Hepatocyte (in vitro differentiated cells): ENCODE measurements around the gene ST6GAL1. TPM values are rescaled to one million over a fixed set of nuclear protein-coding genes. Genes with fewer than 3 reads are reported as not detected.

Experiments
- DNase-seq: peaks from one replicate; pipeline ENCODE4 v3.0.0-alpha.2; 2016; ENCODE audit warnings: low spot score
- H2AFZ ChIP-seq: fragments of 200-600 bp; sonication (generic); 2 replicates; pipeline ENCODE4 v1.6.0; 2016; ENCODE audit warnings: antibody characterized with exemption, mild to moderate bottlenecking
- H3K27ac ChIP-seq: fragments of 200-600 bp; sonication (generic); 2 replicates; pipeline ENCODE4 v1.5.1; 2016; ENCODE audit warnings: mild to moderate bottlenecking
- H3K27me3 ChIP-seq: fragments of 200-600 bp; sonication (generic); 2 replicates; pipeline ENCODE4 v1.6.1; 2016
- H3K36me3 ChIP-seq: fragments of 200-600 bp; sonication (generic); replicated peaks from 2 replicates; pipeline ENCODE4 v1.5.1; 2016; ENCODE audit warnings: low read depth; ENCODE audit not compliant: insufficient read depth
- H3K4me1 ChIP-seq: fragments of 200-600 bp; sonication (generic); 2 replicates; pipeline ENCODE4 v1.5.1; 2016; ENCODE audit warnings: mild to moderate bottlenecking, moderate library complexity; ENCODE audit not compliant: insufficient read depth
- H3K4me2 ChIP-seq: fragments of 200-600 bp; sonication (generic); 2 replicates; pipeline ENCODE4 v1.6.0; 2016
- H3K4me3 ChIP-seq: fragments of 200-600 bp; sonication (generic); 2 replicates; pipeline ENCODE4 v1.5.1; 2016; ENCODE audit warnings: mild to moderate bottlenecking
- H3K79me2 ChIP-seq: fragments of 200-600 bp; sonication (generic); 2 replicates; pipeline ENCODE4 v1.6.0; 2017; ENCODE audit warnings: mild to moderate bottlenecking
- H3K9me2 ChIP-seq: fragments of 200-600 bp; sonication (generic); replicated peaks from 2 replicates; pipeline ENCODE4 v1.6.0; 2017; ENCODE audit warnings: mild to moderate bottlenecking; ENCODE audit not compliant: insufficient read depth
- H3K9me3 ChIP-seq: fragments of 200-600 bp; sonication (generic); 2 replicates; pipeline ENCODE4 v1.5.1; 2016; ENCODE audit warnings: low read depth, mild to moderate bottlenecking
- H4K20me1 ChIP-seq: fragments of 200-600 bp; sonication (generic); 2 replicates; pipeline ENCODE4 v1.6.0; 2016; ENCODE audit warnings: mild to moderate bottlenecking; ENCODE audit not compliant: insufficient read depth, poor library complexity, severe bottlenecking
- CTCF ChIP-seq: fragments of 200-600 bp; sonication (generic); IDR thresholded peaks from 2 replicates; pipeline ENCODE4 v1.5.1; 2016; ENCODE audit warnings: antibody characterized with exemption, mild to moderate bottlenecking; ENCODE audit not compliant: poor library complexity
- EZH2 ChIP-seq: fragments of 200-600 bp; sonication (generic); IDR thresholded peaks from 2 replicates; pipeline ENCODE4 v1.6.1; 2016; ENCODE audit warnings: antibody characterized with exemption, mild to moderate bottlenecking, borderline replicate concordance
- EZH2phosphoT487 ChIP-seq: fragments of 200-600 bp; sonication (generic); IDR thresholded peaks from one replicate; pipeline ENCODE4 v1.6.1; 2018; ENCODE audit warnings: antibody characterized with exemption, mild to moderate bottlenecking, low read depth, moderate library complexity; ENCODE audit not compliant: unreplicated experiment, severe bottlenecking
- WGBS: methylation state at CpG from one replicate; pipeline ENCODE4 v1.1.6; 2016; ENCODE audit warnings: low lambda C conversion rate; ENCODE audit errors: missing lambda C conversion rate; 5-methylcytosine and 5-hydroxymethylcytosine counted together
- polyA plus RNA-seq: library from polyadenylated mRNA; unstranded; fragments of >200 nt; fragmentation: Nextera tagmentation; extraction: Ambion mirVana; gene quantifications from 2 replicates; pipeline ENCODE4 v1.2.1, GENCODE V29; 2016
- total RNA-seq: library from RNA; depleted of rRNA; stranded (reverse); fragments of >200 nt; gene quantifications from 2 replicates; pipeline ENCODE4 v1.2.3, GENCODE V29; 2014

The ST6GAL1 gene
- total and polyA plus RNA-seq, 2 experiments from 2014 or later: 57.5 to 109 TPM

DNA sequence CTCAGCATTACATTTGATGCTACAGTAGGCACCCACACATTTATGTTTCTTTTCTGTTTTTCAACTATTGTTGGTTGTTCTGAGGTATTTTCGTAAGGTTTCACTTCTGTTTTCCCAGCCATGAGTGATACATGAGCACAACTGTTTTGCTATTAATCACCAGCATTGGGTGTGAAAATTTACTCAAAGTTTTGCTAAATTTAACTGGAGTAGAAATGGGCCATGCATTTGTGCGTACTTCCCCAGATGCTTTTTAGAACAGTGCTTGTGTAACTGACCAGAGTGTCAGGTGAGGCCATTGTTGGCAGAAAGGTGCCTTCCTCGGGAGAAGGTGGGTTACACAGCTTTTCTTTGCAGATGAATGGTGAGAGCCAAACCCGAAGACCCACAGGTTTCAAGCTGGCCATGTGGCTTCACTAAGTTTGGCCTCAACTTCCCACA, 70.4 kb downstream of the ST6GAL1 start:
- DNase-seq: no peak
- TF ChIP-seq CTCF: no peak
- TF ChIP-seq EZH2phosphoT487: no peak
- no peak for TF ChIP-seq EZH2
- H4K20me1 ChIP-seq: no peaks in the 10 kb centered on the region
- no peak overlapping the region for H3K27ac ChIP-seq
- no peaks in the 10 kb centered on the region for H3K79me2 ChIP-seq
- no peaks in the 10 kb centered on the region for H3K4me1 ChIP-seq
- H3K36me3 ChIP-seq: no peaks in the 10 kb centered on the region
- no peak overlapping the region for H2AFZ ChIP-seq
- no peaks in the 10 kb centered on the region for H3K9me3 ChIP-seq
- H3K9me2 ChIP-seq: no peaks in the 10 kb centered on the region
- H3K27me3 ChIP-seq: no peaks in the 10 kb centered on the region
- 96% methylated on average over 4 of the region's 4 CpGs for WGBS
- H3K4me2 ChIP-seq: no peak overlapping the region
- no peak overlapping the region for H3K4me3 ChIP-seq

GRCh38 chr3:187002915-187003314, 72.6 kb downstream of the ST6GAL1 start:
- no peaks in the 10 kb centered on the region for H3K36me3 ChIP-seq
- no peak overlapping the region for H2AFZ ChIP-seq
- H3K27ac ChIP-seq: no peak overlapping the region
- H3K4me1 ChIP-seq: no peaks in the 10 kb centered on the region
- 97% methylated on average over 4 of the region's 4 CpGs for whole genome bisulfite sequencing
- no peaks in the 10 kb centered on the region for H3K9me2 ChIP-seq
- no peak for DNase-seq
- H3K27me3 ChIP-seq: no peaks in the 10 kb centered on the region
- H3K79me2 ChIP-seq: no peaks in the 10 kb centered on the region
- TF ChIP-seq CTCF (no peak), EZH2phosphoT487 (no peak), EZH2 (no peak)
- no peak overlapping the region for H3K4me3 ChIP-seq
- H3K9me3 ChIP-seq: no peaks in the 10 kb centered on the region
- no peaks in the 10 kb centered on the region for H4K20me1 ChIP-seq
- H3K4me2 ChIP-seq: no peak overlapping the region

GRCh38 chr3:187005827-187006481, 75.6 kb downstream of the ST6GAL1 start:
- no peak overlapping the region for H3K4me2 ChIP-seq
- H2AFZ ChIP-seq: no peak overlapping the region
- TF ChIP-seq EZH2 (no peak), CTCF (no peak), EZH2phosphoT487 (no peak)
- no peaks in the 10 kb centered on the region for H4K20me1 ChIP-seq
- 88% methylated on average over 3 of the region's 3 CpGs for WGBS
- no peaks in the 10 kb centered on the region for H3K9me3 ChIP-seq
- DNase-seq: no peak
- H3K27ac ChIP-seq: no peak overlapping the region
- no peaks in the 10 kb centered on the region for H3K36me3 ChIP-seq
- no peaks in the 10 kb centered on the region for H3K27me3 ChIP-seq
- H3K4me1 ChIP-seq: no peaks in the 10 kb centered on the region
- no peaks in the 10 kb centered on the region for H3K79me2 ChIP-seq
- no peak overlapping the region for H3K4me3 ChIP-seq
- H3K9me2 ChIP-seq: no peaks in the 10 kb centered on the region
